ENCODE measurements around the gene KRT79.

DNA sequence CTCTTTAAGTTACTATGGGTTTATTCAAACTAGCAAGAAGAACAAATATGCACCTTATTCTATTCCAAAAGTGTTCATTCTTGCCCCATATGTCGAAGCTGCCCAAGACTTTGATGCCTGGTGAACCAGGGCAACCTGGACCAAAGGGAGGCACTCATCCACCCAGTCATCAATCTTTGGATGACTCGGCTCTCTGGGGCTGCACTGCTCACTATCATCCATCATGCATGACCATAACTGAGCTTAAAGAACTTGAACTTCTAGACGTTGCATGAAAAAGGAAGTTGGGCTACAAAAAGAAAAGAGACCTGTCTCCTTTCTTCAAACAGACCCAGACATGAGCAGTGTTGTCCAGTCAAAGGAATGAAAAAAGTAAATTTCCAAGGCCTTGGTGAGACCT, 21.4 kb downstream of the KRT79 start:
- TF ChIP-seq YY1 (IDR thresholded peaks at IDR 0.05), result no peak
- TF ChIP-seq EGR1 (IDR thresholded peaks at IDR 0.05; ENCODE audit: low read depth in 2 of 2), result no peak
- TF ChIP-seq GABPA (IDR thresholded peaks at IDR 0.05 in 1 of 2, conservative IDR thresholded peaks at IDR 0.05 in 1 of 2), result no peak
- no peak for TF ChIP-seq HNF4G (IDR thresholded peaks at IDR 0.05)
- TF ChIP-seq, protein P1, sequence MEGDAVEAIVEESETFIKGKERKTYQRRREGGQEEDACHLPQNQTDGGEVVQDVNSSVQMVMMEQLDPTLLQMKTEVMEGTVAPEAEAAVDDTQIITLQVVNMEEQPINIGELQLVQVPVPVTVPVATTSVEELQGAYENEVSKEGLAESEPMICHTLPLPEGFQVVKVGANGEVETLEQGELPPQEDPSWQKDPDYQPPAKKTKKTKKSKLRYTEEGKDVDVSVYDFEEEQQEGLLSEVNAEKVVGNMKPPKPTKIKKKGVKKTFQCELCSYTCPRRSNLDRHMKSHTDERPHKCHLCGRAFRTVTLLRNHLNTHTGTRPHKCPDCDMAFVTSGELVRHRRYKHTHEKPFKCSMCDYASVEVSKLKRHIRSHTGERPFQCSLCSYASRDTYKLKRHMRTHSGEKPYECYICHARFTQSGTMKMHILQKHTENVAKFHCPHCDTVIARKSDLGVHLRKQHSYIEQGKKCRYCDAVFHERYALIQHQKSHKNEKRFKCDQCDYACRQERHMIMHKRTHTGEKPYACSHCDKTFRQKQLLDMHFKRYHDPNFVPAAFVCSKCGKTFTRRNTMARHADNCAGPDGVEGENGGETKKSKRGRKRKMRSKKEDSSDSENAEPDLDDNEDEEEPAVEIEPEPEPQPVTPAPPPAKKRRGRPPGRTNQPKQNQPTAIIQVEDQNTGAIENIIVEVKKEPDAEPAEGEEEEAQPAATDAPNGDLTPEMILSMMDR (IDR thresholded peaks at IDR 0.05; ENCODE audit: low read depth, low read length, missing input control), result no peak
- TF ChIP-seq, protein P2, sequence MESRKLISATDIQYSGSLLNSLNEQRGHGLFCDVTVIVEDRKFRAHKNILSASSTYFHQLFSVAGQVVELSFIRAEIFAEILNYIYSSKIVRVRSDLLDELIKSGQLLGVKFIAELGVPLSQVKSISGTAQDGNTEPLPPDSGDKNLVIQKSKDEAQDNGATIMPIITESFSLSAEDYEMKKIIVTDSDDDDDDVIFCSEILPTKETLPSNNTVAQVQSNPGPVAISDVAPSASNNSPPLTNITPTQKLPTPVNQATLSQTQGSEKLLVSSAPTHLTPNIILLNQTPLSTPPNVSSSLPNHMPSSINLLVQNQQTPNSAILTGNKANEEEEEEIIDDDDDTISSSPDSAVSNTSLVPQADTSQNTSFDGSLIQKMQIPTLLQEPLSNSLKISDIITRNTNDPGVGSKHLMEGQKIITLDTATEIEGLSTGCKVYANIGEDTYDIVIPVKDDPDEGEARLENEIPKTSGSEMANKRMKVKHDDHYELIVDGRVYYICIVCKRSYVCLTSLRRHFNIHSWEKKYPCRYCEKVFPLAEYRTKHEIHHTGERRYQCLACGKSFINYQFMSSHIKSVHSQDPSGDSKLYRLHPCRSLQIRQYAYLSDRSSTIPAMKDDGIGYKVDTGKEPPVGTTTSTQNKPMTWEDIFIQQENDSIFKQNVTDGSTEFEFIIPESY (IDR thresholded peaks at IDR 0.05), result no peak
- no peak for TF ChIP-seq NR2F2 (IDR thresholded peaks at IDR 0.05)
- no peak for TF ChIP-seq JUND (IDR thresholded peaks at IDR 0.05)
- no peak for TF ChIP-seq RXRA (IDR thresholded peaks at IDR 0.05)
